ENCODE measurements around the gene TMOD1. TPM values are rescaled to one million over a fixed set of nuclear protein-coding genes. Genes with fewer than 3 reads are reported as not detected.

The TMOD1 gene
- total and polyA plus RNA-seq, 4 donors: 2.4 to 7.9 (median 5.2) TPM

GRCh38 chr9:97536480-97536879, 35.0 kb downstream of the TMOD1 start:
- Histone ChIP-seq H3K27ac (ENCODE audit: low read depth in 1 of 2, low read length in 1 of 2) (peak overlapping the region in 1 of 2 donors; percentile 2), H3K4me1 (ENCODE audit: control insufficient read depth in 5 of 5, insufficient read depth in 5 of 5, low read length in 5 of 5) (peaks cover 0 to 6% (median 0%) of the 10 kb centered on the region in 5 donors), H3K9me3 (ENCODE audit: control insufficient read depth in 4 of 4, insufficient read depth in 3 of 4, low read length in 3 of 4) (peaks cover 0 to 2% (median 0%) of the 10 kb centered on the region in 4 donors), H3K27me3 (ENCODE audit: control insufficient read depth in 3 of 3, insufficient read depth in 3 of 3, low read length in 2 of 3) (peaks cover 0 to 3% (median 0%) of the 10 kb centered on the region in 3 donors), H3K36me3 (ENCODE audit: control insufficient read depth in 4 of 4, insufficient read depth in 4 of 4, low read length in 4 of 4) (no peaks in the 10 kb centered on the region), H3K9ac (ENCODE audit: insufficient read depth in 1 of 2, low read length in 2 of 2) (no peak overlapping the region), H3K4me3 (no peak overlapping the region)
- TF ChIP-seq, protein P1, sequence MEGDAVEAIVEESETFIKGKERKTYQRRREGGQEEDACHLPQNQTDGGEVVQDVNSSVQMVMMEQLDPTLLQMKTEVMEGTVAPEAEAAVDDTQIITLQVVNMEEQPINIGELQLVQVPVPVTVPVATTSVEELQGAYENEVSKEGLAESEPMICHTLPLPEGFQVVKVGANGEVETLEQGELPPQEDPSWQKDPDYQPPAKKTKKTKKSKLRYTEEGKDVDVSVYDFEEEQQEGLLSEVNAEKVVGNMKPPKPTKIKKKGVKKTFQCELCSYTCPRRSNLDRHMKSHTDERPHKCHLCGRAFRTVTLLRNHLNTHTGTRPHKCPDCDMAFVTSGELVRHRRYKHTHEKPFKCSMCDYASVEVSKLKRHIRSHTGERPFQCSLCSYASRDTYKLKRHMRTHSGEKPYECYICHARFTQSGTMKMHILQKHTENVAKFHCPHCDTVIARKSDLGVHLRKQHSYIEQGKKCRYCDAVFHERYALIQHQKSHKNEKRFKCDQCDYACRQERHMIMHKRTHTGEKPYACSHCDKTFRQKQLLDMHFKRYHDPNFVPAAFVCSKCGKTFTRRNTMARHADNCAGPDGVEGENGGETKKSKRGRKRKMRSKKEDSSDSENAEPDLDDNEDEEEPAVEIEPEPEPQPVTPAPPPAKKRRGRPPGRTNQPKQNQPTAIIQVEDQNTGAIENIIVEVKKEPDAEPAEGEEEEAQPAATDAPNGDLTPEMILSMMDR (IDR thresholded peaks at IDR 0.05; ENCODE audit: control extremely low read depth, extremely low read depth): no peak
- DNase-seq (no peak), ATAC-seq (ENCODE audit: insufficient read depth, low FRiP score) (no peak)
- WGBS, 2 donors: 89 to 93% methylated on average over 9 of the region's 9 CpGs

DNA sequence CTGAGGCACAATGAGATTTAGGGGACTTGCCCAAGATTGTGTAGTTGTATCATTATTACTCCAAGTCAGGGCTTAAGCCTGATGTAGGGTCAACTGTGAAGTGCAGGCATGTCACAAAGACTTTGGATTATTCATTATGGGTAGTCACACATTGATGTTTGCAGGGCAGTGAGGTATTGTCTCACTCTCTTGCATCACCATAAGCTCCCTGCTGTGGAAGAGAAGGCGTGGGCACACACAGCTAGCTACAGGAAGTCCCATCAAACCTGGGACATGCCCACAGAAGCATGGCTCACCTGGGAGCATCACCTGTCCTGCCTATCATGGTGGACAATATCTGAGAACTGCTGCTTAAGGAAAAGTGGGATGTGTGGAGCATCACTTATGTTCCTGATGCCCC, 42.1 kb downstream of the TMOD1 start:
- TF ChIP-seq, protein P1 (IDR thresholded peaks at IDR 0.05; ENCODE audit: control extremely low read depth, extremely low read depth): no peak
- Histone ChIP-seq H3K9me3 (ENCODE audit: control insufficient read depth in 4 of 4, insufficient read depth in 3 of 4, low read length in 3 of 4) (no peaks in the 10 kb centered on the region), H3K9ac (ENCODE audit: insufficient read depth in 1 of 2, low read length in 2 of 2) (no peak overlapping the region), H3K4me3 (no peak overlapping the region), H3K4me1 (ENCODE audit: control insufficient read depth in 5 of 5, insufficient read depth in 5 of 5, low read length in 5 of 5) (peaks cover 0 to 9% (median 0%) of the 10 kb centered on the region in 5 donors), H3K27ac (ENCODE audit: low read depth in 1 of 2, low read length in 1 of 2) (no peak overlapping the region), H3K36me3 (ENCODE audit: control insufficient read depth in 4 of 4, insufficient read depth in 4 of 4, low read length in 4 of 4) (peaks cover 0 to 4% (median 0%) of the 10 kb centered on the region in 4 donors), H3K27me3 (ENCODE audit: control insufficient read depth in 3 of 3, insufficient read depth in 3 of 3, low read length in 2 of 3) (no peaks in the 10 kb centered on the region)
- no peak for DNase-seq
- 88 to 94% methylated on average over 1 of the region's 1 CpG for WGBS, 2 donors
- ATAC-seq (ENCODE audit: insufficient read depth, low FRiP score): no peak

- ATAC-seq (ENCODE audit: insufficient read depth, low FRiP score) (no peak), DNase-seq (no peak)
- 72 to 82% methylated on average over 8 of the region's 8 CpGs for WGBS, 2 donors
- H3K27me3 ChIP-seq (ENCODE audit: control insufficient read depth in 3 of 3, insufficient read depth in 3 of 3, low read length in 2 of 3): no peaks in the 10 kb centered on the region
- H3K9ac ChIP-seq (ENCODE audit: insufficient read depth in 1 of 2, low read length in 2 of 2): no peak overlapping the region
- H3K27ac ChIP-seq (ENCODE audit: low read depth in 1 of 2, low read length in 1 of 2): peak overlapping the region in 1 of 2 donors; percentile 48
- H3K4me3 ChIP-seq: no peak overlapping the region
- TF ChIP-seq, protein P1 (IDR thresholded peaks at IDR 0.05; ENCODE audit: control extremely low read depth, extremely low read depth): no peak
- peaks cover 0 to 4% (median 0%) of the 10 kb centered on the region in 4 donors for H3K36me3 ChIP-seq (ENCODE audit: control insufficient read depth in 4 of 4, insufficient read depth in 4 of 4, low read length in 4 of 4)
- H3K9me3 ChIP-seq (ENCODE audit: control insufficient read depth in 4 of 4, insufficient read depth in 3 of 4, low read length in 3 of 4): no peaks in the 10 kb centered on the region
- peaks cover 0 to 3% (median 0%) of the 10 kb centered on the region in 5 donors for H3K4me1 ChIP-seq (ENCODE audit: control insufficient read depth in 5 of 5, insufficient read depth in 5 of 5, low read length in 5 of 5)
Observed at GRCh38 chr9:97545486-97545885, 44.0 kb downstream of the TMOD1 start.

All from lung (tissue), 12 donors.